ENCODE data around the gene TOM1L2. TPM values are rescaled to one million over a fixed set of nuclear protein-coding genes. Genes with fewer than 3 reads are reported as not detected.
"Not testable (repeated sequence)": the region's sequence is repeated elsewhere in the genome, so short reads cannot be mapped to it uniquely, and the experiment has no call there.

TOM1L2 gene
- total RNA-seq, 4 donors from 2014 or later: 119 to 555 (median 155) TPM

- intact Hi-C loops (cut with DNase I; ENCODE audit: low total_unique reads): no loop called here
- H3K4me3 ChIP-seq (ENCODE audit: low read depth, poor library complexity, severe bottlenecking): no peak overlapping the region
- WGBS, 2 donors: 81% methylated on average over 27 of the region's 27 CpGs
- DNase-seq (ENCODE audit: low spot score in 2 of 2): no peak
- TF ChIP-seq POLR2A (IDR thresholded peaks at IDR 0.05): no peak
- TF ChIP-seq CTCF (IDR thresholded peaks at IDR 0.05): no peak
Measured at GRCh38 chr17:17810895-17811248, 161.3 kb downstream of the TOM1L2 start.

- DNase-seq (ENCODE audit: low spot score in 2 of 2): no peak
- H3K4me3 ChIP-seq (ENCODE audit: low read depth, poor library complexity, severe bottlenecking): no peak overlapping the region
- WGBS, 2 donors: 49 to 55% methylated on average over 38 to 46 of the region's 68 CpGs
- intact Hi-C loops (cut with DNase I; ENCODE audit: low total_unique reads): no loop called here
- TF ChIP-seq CTCF (IDR thresholded peaks at IDR 0.05) (no peak), POLR2A (IDR thresholded peaks at IDR 0.05) (no peak)
Measured at GRCh38 chr17:17810084-17810894, 161.9 kb downstream of the TOM1L2 start.

GRCh38 chr17:17809531-17810083 lies 162.6 kb downstream of the TOM1L2 start:
- no peak for DNase-seq (ENCODE audit: low spot score in 2 of 2)
- H3K4me3 ChIP-seq (ENCODE audit: low read depth, poor library complexity, severe bottlenecking): no peak overlapping the region
- TF ChIP-seq POLR2A (IDR thresholded peaks at IDR 0.05) (no peak), CTCF (IDR thresholded peaks at IDR 0.05) (no peak)
- intact Hi-C loops (cut with DNase I; ENCODE audit: low total_unique reads): no loop called here
- WGBS, 2 donors: 50 to 56% methylated on average over 19 to 38 of the region's 52 CpGs

- TF ChIP-seq CTCF (IDR thresholded peaks at IDR 0.05) (no peak), POLR2A (IDR thresholded peaks at IDR 0.05) (no peak)
Measured at GRCh38 chr17:17808706-17809432, 163.3 kb downstream of the TOM1L2 start.

GRCh38 chr17:17808200-17808599 lies 164.0 kb downstream of the TOM1L2 start:
- DNase-seq (ENCODE audit: low spot score in 2 of 2); H3K4me3 ChIP-seq (ENCODE audit: low read depth, poor library complexity, severe bottlenecking); intact Hi-C loops (cut with DNase I; ENCODE audit: low total_unique reads): not testable (repeated sequence)
- 90 to 97% methylated on average over 5 of the region's 5 CpGs for WGBS, 2 donors

More at GRCh38 chr17:17808706-17809432, 163.3 kb downstream of the TOM1L2 start:
- intact Hi-C loops (cut with DNase I; ENCODE audit: low total_unique reads): no loop called here
- H3K4me3 ChIP-seq (ENCODE audit: low read depth, poor library complexity, severe bottlenecking): no peak overlapping the region
- WGBS, 2 donors: 40 to 55% methylated on average over 15 of the region's 15 CpGs
- no peak for DNase-seq (ENCODE audit: low spot score in 2 of 2)

- DNase-seq (ENCODE audit: low spot score in 2 of 2): no peak
- H3K4me3 ChIP-seq (ENCODE audit: low read depth, poor library complexity, severe bottlenecking): no peak overlapping the region
- WGBS, 2 donors: 67 to 79% methylated on average over 4 to 5 of the region's 5 CpGs
- intact Hi-C loops (cut with DNase I; ENCODE audit: low total_unique reads): no loop called here
- TF ChIP-seq CTCF (IDR thresholded peaks at IDR 0.05) (no peak), POLR2A (IDR thresholded peaks at IDR 0.05) (no peak)
Measured at GRCh38 chr17:17807440-17807839, 164.8 kb downstream of the TOM1L2 start.

Data from lower leg skin (tissue), 4 donors.